Spleen (tissue), 11 donors: ENCODE data around the gene COL25A1. TPM values are rescaled to one million over a fixed set of nuclear protein-coding genes. Genes with fewer than 3 reads are reported as not detected.

Experiments
- DNase-seq: peaks from one replicate; pipeline ENCODE4 v3.0.0-alpha.2; 2020
- H3K27ac ChIP-seq, 8 donors: fragments of 200-600 bp; sonication (generic) in 7 of 8; 1 replicate in 4 of 8; 2 replicates in 4 of 8; pipeline versions ENCODE4 v1.5.0 to v1.8.0; 2016 to 2021; ENCODE audit warnings: inconsistent platforms in 4 of 8, mild to moderate bottlenecking in 4 of 8, moderate library complexity in 1 of 8
- H3K27me3 ChIP-seq, 7 donors: fragments of 200-600 bp; sonication (generic) in 6 of 7; replicated peaks in 1 of 7; 1 replicate in 4 of 7; 2 replicates in 3 of 7; pipeline versions ENCODE4 v1.5.0 to v1.8.0; 2016 to 2021; ENCODE audit warnings: inconsistent platforms in 3 of 7, mild to moderate bottlenecking in 1 of 7
- H3K36me3 ChIP-seq, 6 donors: fragments of 200-600 bp; sonication (generic) in 5 of 6; 1 replicate in 4 of 6; 2 replicates in 2 of 6; pipeline versions ENCODE4 v1.5.0 to v1.8.0; 2016 to 2021; ENCODE audit warnings: inconsistent platforms in 2 of 6
- H3K4me1 ChIP-seq, 6 donors: fragments of 200-600 bp; sonication (generic) in 5 of 6; 1 replicate in 3 of 6; 2 replicates in 3 of 6; pipeline versions ENCODE4 v1.5.0 to v1.8.0; 2016 to 2021; ENCODE audit warnings: inconsistent platforms in 3 of 6
- H3K4me3 ChIP-seq, 8 donors: fragments of 200-600 bp; sonication (generic) in 7 of 8; 1 replicate in 4 of 8; 2 replicates in 4 of 8; pipeline versions ENCODE4 v1.5.0 to v1.8.0; 2016 to 2021; ENCODE audit warnings: inconsistent platforms in 4 of 8, mild to moderate bottlenecking in 4 of 8, moderate library complexity in 2 of 8
- H3K9me3 ChIP-seq, 8 donors: fragments of 200-600 bp; sonication (generic) in 7 of 8; 1 replicate in 4 of 8; 2 replicates in 4 of 8; pipeline versions ENCODE4 v1.5.0 to v1.8.0; 2016 to 2021; ENCODE audit warnings: inconsistent platforms in 4 of 8
- POLR2A ChIP-seq, 3 donors: fragments of 450-650 bp; IDR thresholded peaks; one replicate each; pipeline ENCODE4 v1.5.1; 2017; ENCODE audit warnings: antibody characterized with exemption in 3 of 3, mild to moderate bottlenecking in 1 of 3
- POLR2AphosphoS5 ChIP-seq, 3 donors: sonication (generic); formaldehyde crosslinking; IDR thresholded peaks; one replicate each; pipeline ENCODE4 v1.5.1; 2017; ENCODE audit warnings: antibody characterized with exemption in 3 of 3
- WGBS, 5 donors: extraction: QIAGEN DNeasy Blood & Tissue Kit in 3 of 5; methylation state at CpG; one replicate each; pipeline versions ENCODE4 v1.1.5 to v1.1.7; 2013 to 2018; 5-methylcytosine and 5-hydroxymethylcytosine counted together
- intact Hi-C: fragments of 100-400 bp; cut with DNase I; formaldehyde crosslinking; loops from one replicate; pipeline ENCODE4 v1.15.0; 2023; ENCODE audit warnings: low total_unique reads
- polyA plus RNA-seq, 3 donors: library from polyadenylated mRNA; stranded (reverse); fragments of 200-250 nt; gene quantifications; one replicate each; pipeline ENCODE4 v1.2.1, GENCODE V29; 2013
- total RNA-seq, 7 donors: library from RNA; depleted of rRNA in 3 of 7; stranded (reverse); fragments of >200 nt in 3 of 7; fragmentation: NEBNext Ultra II Directional in 4 of 7; extraction: Animal tissue kit (Norgen Biotek cat#: 25700) in 4 of 7; gene quantifications; one replicate each; pipeline versions ENCODE4 v1.1.0 to v1.2.1, GENCODE V29; 2016 to 2021
- TF ChIP-seq, protein P1 (sequence below), 11 experiments: fragments of 200-600 bp in 7 of 11; fragments of 450-650 bp in 4 of 11; sonication (generic) in 4 of 11; IDR thresholded peaks in 8 of 11; conservative IDR thresholded peaks in 3 of 11; 1 replicate in 7 of 11; 2 replicates in 4 of 11; pipeline versions ENCODE4 v1.4.0 to v1.8.0; 2016 to 2021; ENCODE audit warnings: antibody characterized with exemption in 11 of 11, inconsistent platforms in 4 of 11, mild to moderate bottlenecking in 1 of 11
- donor health status: healthy with polysubstance abuse.
- donor health status: DM: no; HTN: no; CAD: no; lungs with moderate emphysema.
- donor health status: DM: no; HTN: no; CAD: no.
- donor health status: Bipolar disorder and iron deficiency.
- donor health status: healthy.
- donor health status: DM: no; HTN: no; CAD: no.
- donor health status: DM: yes; HTN: yes; CAD: no.

COL25A1 gene
- total and polyA plus RNA-seq, 10 donors = 0.06 to 1.9 (median 0.57) TPM; not detected in 1

DNA sequence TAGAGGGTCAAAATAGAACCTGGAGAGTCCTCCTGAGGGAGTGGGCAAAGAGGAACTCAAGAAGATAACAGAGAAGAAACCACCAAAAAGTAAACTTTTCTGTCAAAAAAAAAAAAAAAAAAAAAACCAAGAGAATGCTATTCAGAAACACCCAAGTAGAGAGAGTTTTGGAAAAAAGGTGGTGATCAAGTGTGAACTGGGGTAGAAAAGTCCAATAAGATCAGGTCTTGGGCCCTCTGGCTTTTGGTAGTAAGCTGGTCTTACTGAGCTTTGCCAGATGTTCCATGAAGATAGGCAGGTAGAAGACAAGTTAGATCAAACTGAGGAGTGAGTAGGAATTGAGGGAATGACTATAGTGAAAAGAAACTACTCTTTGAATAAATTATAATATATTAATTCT, 167.5 kb downstream of the COL25A1 start:
- TF ChIP-seq, protein P1, sequence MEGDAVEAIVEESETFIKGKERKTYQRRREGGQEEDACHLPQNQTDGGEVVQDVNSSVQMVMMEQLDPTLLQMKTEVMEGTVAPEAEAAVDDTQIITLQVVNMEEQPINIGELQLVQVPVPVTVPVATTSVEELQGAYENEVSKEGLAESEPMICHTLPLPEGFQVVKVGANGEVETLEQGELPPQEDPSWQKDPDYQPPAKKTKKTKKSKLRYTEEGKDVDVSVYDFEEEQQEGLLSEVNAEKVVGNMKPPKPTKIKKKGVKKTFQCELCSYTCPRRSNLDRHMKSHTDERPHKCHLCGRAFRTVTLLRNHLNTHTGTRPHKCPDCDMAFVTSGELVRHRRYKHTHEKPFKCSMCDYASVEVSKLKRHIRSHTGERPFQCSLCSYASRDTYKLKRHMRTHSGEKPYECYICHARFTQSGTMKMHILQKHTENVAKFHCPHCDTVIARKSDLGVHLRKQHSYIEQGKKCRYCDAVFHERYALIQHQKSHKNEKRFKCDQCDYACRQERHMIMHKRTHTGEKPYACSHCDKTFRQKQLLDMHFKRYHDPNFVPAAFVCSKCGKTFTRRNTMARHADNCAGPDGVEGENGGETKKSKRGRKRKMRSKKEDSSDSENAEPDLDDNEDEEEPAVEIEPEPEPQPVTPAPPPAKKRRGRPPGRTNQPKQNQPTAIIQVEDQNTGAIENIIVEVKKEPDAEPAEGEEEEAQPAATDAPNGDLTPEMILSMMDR (IDR thresholded peaks at IDR 0.05 in 8 of 11, conservative IDR thresholded peaks at IDR 0.05 in 3 of 11) = no peak
- no peak for TF ChIP-seq POLR2A (IDR thresholded peaks at IDR 0.05)
- TF ChIP-seq POLR2AphosphoS5 (IDR thresholded peaks at IDR 0.05) = no peak
- H3K36me3 ChIP-seq = no peaks in the 10 kb centered on the region
- intact Hi-C loops = no loop called here

DNA sequence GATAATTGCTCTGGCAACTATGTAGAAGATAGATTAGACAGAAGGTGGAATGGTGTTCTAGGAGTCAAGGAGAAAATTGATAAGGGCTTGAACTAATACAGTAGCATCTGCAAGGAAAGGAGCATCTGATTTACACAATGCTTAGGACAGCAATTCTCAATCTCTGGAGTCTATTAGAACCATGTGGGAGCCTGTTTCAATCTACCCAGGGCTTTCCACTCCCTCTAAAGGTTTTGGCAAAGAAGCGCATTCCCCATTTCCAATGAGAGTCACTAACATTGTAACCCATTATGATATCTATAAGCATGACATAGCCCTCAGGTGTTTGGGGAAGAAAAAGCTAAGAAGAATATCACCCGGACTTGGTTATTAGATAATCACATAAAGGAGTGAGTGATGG, 168.2 kb downstream of the COL25A1 start:
- DNase-seq = no peak
- peaks cover 0 to 9% (median 4%) of the 10 kb centered on the region in 8 donors for H3K9me3 ChIP-seq
- no peak overlapping the region for H3K4me3 ChIP-seq
- 91 to 99% (median 92%) methylated on average over 2 of the region's 2 CpGs for WGBS, 5 donors
- no peaks in the 10 kb centered on the region for H3K27me3 ChIP-seq
- H3K36me3 ChIP-seq = no peaks in the 10 kb centered on the region
- intact Hi-C loops = no loop called here
- TF ChIP-seq POLR2AphosphoS5 (IDR thresholded peaks at IDR 0.05) = no peak
- TF ChIP-seq POLR2A (IDR thresholded peaks at IDR 0.05) = no peak
- TF ChIP-seq, protein P1 (IDR thresholded peaks at IDR 0.05 in 8 of 11, conservative IDR thresholded peaks at IDR 0.05 in 3 of 11) = no peak
- H3K27ac ChIP-seq = no peak overlapping the region
- no peaks in the 10 kb centered on the region for H3K4me1 ChIP-seq

More for the DNA sequence above, 167.5 kb downstream of the COL25A1 start:
- Histone ChIP-seq H3K4me3 (no peak overlapping the region), H3K27me3 (no peaks in the 10 kb centered on the region), H3K9me3 (peaks cover 0 to 9% (median 4%) of the 10 kb centered on the region in 8 donors), H3K27ac (no peak overlapping the region), H3K4me1 (no peaks in the 10 kb centered on the region)
- no peak for DNase-seq

GRCh38 chr4:109131559-109131958, 170.9 kb downstream of the COL25A1 start:
- TF ChIP-seq, protein P1 (IDR thresholded peaks at IDR 0.05 in 8 of 11, conservative IDR thresholded peaks at IDR 0.05 in 3 of 11) = no peak

DNA sequence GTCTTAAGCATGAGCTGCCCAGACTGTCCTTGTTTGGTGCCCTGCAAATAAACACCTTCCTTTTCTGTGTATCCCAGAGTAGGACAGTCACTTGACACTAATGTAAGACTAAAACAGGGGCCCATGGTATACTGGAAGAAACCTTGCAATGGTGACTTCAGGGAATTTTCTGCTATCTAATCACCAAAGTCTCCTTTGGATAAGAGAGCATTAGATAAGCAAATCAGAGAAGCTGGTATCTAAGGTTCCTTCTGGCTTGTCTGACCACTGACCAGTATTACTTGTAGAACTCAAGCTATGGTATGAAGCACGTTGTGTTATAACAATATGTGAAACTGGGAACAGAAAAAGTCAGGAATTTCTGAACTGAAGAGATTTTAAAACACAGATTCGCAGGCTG, 173.9 kb downstream of the COL25A1 start:
- 83% methylated on average over 2 of the region's 2 CpGs for WGBS, 5 donors
- no peaks in the 10 kb centered on the region for H3K27me3 ChIP-seq
- no peaks in the 10 kb centered on the region for H3K36me3 ChIP-seq
- intact Hi-C loops = no loop called here
- TF ChIP-seq POLR2A (IDR thresholded peaks at IDR 0.05) (no peak), POLR2AphosphoS5 (IDR thresholded peaks at IDR 0.05) (no peak)
- TF ChIP-seq, protein P1 (IDR thresholded peaks at IDR 0.05 in 8 of 11, conservative IDR thresholded peaks at IDR 0.05 in 3 of 11) = no peak
- no peak for DNase-seq
- H3K4me3 ChIP-seq = no peak overlapping the region
- no peaks in the 10 kb centered on the region for H3K9me3 ChIP-seq
- H3K27ac ChIP-seq = no peak overlapping the region
- no peaks in the 10 kb centered on the region for H3K4me1 ChIP-seq

More at GRCh38 chr4:109131559-109131958, 170.9 kb downstream of the COL25A1 start:
- H3K4me1 ChIP-seq = no peaks in the 10 kb centered on the region
- WGBS, 5 donors = 67 to 91% (median 84%) methylated on average over 3 to 6 of the region's 6 CpGs
- intact Hi-C loops = no loop called here
- no peaks in the 10 kb centered on the region for H3K27me3 ChIP-seq
- H3K9me3 ChIP-seq = no peaks in the 10 kb centered on the region
- DNase-seq = no peak
- no peaks in the 10 kb centered on the region for H3K36me3 ChIP-seq
- H3K4me3 ChIP-seq = no peak overlapping the region
- no peak overlapping the region for H3K27ac ChIP-seq
